ENCODE data around the gene VASP.
A peak's percentile ranks its signal among the peaks of the same experiment; 100 is the strongest.

Gene VASP
- 110 to 136 reads per million in 2 donors for total RNA-seq

DNA sequence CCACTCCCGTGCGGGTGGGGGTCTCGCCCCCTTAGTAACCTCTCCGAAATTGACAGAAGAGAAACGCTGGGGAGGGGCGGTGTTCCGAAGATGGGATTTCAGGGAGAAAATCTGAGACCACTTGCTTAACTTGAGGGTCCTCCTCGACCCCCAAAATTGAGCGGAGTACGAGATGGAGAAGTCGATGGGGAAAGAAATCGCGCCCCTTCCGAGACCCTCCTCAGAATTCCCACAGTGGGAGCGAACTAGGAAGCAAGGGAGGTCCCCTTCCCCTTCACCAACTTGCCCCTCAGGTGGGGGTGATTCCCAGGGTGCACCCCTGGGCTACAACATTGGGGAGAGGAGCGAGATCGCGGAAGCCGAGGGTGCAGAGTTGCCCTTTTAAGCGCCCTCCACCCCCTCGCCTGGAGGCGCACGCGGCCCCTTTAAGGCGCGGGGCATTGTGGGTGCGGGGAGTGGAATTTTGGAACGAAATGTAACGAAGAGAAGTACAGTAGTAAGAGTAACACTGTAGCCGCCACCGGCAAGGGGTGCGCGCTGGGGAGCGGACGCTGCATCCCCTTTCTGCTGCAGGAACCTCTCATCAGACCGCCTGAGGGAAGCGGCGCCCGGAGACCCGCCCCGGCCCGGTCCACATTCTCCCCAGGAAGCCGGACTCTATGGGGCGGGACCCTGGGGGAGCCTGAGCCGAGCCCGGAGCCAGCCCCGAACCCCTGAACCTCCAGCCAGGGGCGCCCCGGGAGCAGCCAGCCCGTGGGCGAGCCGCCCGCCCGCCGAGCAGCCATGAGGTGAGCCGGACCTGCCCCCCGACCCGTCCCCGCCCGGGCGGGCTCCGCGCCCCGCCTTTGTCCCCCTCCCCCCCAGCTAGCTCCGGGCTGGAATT is at the start of gene VASP:
TSS of gene VASP (plus strand) at position 491 of the 883 bp plus-strand sequence. CDS start at position 784, 293 bp downstream.
- peak; percentile 91 for DNase-seq

DNA sequence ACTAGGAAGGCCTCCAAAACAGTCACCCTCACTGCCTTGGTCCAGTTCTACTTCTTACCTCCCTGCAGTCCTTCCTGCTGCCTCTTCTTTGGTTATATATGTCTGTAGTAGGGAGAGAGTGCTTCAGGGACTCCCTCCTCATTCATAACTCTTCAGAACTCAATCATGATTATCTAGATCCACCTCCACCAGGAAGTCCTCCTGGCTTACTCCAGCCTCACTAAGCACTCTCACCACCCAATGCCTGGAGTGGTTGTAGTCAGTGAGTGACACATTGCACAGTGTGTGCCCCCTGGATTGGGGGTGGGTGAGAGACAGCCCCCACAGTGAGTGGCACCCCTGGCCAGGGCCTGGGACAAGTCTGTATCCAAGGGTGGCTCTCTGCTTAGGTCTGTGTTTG is 49.5 kb upstream of the VASP start:
- DNase-seq: no peak

DNA sequence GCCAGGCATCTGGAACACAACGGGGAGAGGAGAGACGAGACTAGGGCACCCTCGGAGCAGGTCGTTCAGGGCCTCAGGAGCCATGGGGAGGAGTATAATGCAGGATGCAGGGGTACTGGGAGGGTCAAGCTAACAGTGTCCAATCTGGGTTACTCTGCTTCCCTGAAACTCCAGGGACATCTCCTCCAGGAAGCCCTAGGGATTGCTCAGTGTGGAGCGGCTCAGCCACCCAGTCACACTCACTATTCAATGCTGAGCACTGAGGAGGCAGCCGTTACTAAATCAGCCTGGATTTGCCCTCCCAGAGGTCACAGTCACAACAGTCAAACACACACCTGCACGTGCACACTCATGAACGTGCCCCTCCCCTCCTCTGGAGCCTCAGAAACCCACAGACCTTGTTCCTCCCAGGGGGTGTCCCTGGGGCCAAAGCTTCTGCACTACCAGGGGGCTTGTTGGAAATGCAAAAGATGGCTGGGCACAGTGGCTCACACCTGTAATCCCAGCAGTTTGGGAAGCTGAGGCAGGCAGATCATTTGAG is 46.4 kb upstream of the VASP start:
- no peak for DNase-seq

DNA sequence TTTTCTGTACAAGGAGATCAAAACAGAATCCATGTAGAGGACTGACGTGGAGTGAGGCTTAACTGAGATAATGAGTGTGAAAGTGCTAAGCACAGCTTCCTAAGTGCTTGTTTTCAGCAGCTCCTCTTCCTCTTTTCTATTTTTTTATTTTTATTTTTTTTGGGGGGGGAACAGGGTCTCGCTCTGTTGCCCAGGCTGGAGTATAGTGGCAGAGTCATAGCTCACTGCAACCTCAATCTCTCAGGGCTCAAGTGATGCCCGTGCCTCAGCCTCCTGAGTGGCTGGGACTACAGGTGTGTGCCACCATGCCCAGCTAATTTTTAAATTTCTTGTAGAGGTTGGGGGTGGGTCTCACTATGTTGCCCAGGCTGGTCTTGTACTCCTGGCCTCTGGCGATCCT is 45.1 kb upstream of the VASP start:
- DNase-seq: no peak

DNA sequence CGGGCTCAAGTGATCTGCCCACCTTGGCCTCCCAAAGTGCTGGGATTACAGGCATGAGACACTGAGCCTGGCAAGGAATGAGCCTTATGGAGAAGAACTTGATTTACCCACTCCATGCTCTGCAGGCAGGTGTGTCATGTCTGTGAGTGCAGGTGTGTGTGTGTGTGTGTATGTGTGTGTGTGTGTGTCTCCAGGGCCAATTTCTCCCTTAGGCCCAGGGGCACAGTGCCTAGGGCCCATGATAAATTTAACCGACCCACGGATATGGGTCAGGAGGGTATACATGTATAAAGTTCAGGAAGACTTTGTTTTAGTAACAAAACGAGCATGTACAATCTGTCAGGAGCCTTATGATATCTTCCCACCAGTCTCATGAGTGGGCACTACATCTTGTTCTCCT is 44.0 kb upstream of the VASP start:
- no peak for DNase-seq

DNA sequence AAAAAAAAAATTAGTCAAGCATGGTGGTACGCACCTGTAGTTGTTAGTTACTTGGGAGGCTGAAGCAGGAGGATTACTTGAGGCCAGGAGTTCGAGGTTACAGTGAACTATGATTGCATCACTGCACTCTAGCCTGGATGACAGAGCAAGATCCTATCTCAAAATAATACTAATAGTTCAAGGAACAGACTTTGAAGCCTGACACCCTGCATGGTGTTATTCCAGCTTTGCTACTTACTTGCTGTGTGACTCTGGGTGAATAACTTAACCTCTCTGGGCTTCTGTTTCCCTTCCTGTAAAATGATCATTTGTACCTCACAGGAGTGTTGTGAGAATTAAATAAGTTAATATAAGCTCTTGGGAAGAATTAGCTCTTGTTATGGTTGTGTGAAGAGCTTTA is 43.0 kb upstream of the VASP start:
- DNase-seq: no peak

DNA sequence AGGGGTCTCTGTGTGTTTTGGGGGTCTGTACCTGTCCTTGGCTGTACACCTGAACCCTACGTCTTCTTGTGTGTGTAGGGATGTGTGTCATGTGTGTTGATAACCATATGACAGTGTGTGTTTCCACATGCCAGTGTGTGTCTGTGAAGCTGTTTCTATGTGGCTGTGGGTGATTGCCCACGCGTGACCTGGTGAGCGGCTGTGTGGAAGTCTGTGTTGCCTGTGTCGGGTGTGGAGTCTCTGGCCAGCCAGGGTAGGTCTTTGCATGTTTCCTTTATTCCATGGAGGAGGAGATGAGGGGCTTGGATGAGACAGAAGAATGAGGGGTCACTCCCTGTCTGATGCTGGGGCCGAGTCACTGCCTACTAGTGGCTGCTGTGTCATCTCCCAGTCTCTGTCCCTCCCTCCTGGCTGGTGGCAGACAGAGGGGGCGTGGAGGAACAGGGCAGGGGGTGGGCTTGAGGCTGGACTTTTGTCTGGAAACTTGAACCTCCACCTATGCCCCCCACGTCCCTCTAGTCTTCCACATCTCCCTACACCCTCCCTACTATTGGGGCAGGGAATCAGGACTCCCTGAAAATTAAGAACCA is 42.3 kb upstream of the VASP start:
- DNase-seq: no peak

DNA sequence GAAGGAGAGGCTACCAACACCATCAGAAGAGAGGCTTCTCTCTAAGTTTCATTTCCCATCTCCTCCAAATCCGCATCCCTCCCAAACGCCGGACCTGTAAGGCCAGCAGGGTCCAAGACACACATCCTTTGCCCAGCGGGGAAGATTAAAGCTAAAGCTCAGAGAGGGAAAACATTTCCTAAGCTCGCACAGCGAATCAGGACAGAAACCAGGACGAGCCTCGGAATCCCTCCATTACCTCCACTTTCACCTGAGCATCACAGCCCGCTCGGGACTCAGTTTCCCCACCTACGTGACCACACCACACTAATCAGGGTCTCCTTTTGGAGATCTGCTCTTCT is 40.2 kb upstream of the VASP start:
- no peak for DNase-seq

DNA sequence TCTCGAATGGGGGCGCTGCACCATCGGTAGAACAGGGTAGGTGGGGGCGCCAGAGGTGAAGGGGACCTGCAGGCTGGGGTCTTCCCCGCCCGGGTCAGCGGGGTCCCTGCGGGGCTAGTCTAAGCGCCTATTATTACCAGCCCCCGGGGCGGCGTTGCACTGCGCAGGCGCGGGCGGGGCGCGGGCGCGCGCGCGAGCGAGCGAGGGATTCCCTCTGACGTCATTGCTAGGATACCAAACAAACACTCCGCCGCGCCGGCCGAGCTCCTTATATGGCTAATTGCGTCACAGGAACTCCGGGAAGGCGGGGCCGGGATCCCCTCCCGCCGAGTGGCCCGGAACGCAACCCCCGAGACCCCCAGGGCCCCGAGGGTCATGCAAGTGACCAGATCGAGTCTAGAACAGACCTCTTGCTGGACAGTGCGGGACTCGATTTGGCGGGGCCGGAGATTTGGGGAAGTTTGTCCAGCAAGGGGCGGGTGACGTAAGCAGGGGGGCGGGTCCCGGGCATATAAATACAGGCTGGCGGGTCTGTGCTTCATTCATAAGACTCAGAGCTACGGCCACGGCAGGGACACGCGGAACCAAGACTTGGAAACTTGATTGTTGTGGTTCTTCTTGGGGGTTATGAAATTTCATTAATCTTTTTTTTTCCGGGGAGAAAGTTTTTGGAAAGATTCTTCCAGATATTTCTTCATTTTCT is 39.7 kb upstream of the VASP start, which contains the start of gene FOSB:
TSS of gene FOSB (plus strand) at position 541 of the 703 bp plus-strand sequence. CDS start 591 bp downstream, outside the sequence.
- peak; percentile 95 for DNase-seq

DNA sequence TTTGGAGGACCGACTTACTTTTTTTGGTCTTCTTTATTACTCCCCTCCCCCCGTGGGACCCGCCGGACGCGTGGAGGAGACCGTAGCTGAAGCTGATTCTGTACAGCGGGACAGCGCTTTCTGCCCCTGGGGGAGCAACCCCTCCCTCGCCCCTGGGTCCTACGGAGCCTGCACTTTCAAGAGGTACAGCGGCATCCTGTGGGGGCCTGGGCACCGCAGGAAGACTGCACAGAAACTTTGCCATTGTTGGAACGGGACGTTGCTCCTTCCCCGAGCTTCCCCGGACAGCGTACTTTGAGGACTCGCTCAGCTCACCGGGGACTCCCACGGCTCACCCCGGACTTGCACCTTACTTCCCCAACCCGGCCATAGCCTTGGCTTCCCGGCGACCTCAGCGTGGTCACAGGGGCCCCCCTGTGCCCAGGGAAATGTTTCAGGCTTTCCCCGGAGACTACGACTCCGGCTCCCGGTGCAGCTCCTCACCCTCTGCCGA is 39.1 kb upstream of the VASP start:
- DNase-seq: no peak

DNA sequence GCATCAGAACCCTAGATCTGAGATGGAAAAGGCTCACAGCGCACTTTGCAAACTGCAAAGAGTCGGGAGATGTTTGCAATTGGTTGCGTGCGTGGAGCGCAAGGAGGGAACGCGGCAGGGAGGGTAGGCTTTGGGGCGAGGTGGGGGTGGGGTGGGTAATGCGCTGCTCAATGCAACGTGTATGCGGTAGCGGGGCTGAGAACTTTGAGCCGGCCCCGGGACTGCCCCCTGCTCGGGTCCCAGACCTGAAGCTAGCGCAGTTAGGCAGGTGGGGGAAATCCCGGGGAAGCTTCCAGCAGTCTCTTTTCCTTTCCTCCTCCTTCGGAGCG is 38.5 kb upstream of the VASP start:
- peak; percentile 61 for DNase-seq

DNA sequence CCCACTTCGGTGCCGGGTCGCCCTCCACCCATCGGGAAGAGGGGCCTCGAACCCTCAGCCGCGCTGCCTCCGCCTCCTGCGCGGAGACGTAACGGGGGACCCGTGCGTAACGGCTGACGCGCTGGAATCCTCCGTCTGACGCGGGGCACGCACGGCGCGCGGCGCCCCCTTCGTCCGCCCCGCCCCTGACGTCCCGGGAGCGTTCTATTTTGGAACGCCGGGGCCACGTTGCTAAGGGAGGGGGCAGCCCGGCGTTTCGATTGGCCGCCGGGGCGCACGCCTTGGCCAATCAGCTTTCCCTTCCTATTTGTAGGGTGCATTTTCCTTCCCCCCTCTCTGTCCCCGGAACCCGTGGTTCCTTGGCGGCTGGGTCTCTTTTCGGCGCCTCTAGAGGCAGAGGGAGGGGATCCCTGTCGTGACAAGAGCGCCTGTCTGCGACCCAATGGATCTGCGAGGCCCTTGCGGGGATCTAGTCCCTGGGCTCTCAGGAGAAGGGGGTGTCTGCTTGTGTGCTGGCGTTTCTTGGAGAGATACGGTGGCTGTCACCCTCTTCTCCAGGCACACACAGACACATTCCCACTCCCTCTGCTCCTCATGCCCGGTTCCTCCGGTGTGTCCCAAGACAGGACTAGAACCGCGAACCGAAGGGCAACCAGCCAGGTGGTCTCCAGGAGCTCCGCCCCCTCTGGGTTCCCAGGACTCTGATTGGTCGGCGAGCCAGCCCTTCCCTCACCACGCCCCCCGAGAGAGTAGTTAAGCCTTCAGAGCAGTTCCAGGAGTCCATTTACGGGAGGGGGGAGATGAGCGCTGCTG is 37.9 kb upstream of the VASP start:
- DNase-seq: peak; percentile 75

DNA sequence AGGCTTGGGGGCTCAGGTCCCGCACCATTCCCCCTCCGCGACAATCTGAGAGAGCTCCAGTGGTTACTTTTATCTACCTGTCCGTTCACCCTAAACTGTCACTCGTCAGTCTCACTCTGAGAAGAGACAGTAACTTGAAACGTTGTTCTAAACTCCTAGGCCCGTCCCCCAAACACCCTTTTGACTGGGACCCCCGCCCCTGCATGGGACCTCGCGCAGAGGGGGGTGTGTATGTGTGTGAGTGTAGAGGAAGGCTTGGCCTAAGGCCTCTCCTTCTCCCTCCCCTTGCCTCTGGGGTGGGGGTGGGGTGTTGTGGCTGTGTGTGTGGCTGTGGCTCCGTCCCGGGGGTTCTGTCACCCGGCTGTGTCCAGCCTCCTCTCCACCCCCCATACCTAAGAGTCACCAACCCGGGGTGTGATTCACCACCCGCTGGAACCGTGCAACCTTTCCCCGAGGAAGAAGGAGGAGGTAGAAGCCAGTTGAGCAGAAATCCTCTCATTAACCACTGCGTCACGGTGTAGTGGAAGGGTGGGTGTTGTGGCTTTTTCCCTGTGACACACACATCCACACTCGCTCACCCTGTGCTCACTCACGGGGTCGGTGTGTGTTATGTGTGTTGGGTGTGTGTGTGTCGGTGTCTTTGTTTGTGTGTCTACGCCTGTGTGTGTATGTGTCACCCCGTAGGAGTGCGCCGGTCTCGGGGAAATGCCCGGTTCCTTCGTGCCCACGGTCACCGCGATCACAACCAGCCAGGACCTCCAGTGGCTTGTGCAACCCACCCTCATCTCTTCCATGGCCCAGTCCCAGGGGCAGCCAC is 37.1 kb upstream of the VASP start:
- DNase-seq: peak; percentile 48

DNA sequence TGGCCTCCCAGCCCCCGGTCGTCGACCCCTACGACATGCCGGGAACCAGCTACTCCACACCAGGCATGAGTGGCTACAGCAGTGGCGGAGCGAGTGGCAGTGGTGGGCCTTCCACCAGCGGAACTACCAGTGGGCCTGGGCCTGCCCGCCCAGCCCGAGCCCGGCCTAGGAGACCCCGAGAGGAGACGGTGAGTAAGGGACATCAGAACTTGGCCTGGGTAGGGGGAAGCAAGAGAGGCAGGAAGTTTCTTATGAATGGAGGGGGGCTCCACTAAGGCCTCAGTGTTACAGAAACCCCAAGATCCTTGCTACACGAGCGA is 36.6 kb upstream of the VASP start:
- no peak for DNase-seq

DNA sequence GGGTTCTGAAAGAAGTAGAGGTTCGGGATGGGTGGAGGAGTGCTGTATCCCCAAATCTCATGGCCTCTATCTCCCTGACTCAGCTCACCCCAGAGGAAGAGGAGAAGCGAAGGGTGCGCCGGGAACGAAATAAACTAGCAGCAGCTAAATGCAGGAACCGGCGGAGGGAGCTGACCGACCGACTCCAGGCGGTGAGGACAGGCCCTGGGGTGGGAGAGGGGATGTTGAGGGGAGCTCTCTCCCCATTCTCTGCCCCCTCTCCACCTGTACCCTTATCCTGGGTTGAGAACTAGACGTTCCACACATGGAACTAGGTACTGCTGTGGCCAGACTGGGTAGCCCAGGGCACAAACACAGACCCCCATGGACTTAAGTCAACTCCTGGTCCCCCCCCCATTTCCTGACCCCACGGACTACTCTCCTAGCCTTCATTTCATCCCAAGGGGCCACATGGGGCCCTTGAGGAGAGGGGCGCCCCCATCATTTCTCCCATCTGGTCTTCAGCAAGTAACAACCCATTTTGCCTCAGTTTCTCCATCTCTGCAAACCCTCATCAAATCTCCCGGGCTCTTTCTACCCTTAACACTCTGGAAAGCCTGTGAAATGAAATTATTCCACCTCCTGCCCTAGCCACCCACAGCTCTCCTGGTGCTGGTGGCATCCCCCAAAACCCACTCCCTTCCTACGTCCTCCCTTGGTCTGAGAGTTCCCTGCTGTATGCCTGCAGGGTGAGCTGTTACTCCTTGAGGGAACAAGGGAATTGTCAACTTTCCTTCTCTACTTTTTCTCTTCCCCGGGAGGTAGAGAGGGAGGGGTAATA is 36.0 kb upstream of the VASP start:
- DNase-seq: no peak

DNA sequence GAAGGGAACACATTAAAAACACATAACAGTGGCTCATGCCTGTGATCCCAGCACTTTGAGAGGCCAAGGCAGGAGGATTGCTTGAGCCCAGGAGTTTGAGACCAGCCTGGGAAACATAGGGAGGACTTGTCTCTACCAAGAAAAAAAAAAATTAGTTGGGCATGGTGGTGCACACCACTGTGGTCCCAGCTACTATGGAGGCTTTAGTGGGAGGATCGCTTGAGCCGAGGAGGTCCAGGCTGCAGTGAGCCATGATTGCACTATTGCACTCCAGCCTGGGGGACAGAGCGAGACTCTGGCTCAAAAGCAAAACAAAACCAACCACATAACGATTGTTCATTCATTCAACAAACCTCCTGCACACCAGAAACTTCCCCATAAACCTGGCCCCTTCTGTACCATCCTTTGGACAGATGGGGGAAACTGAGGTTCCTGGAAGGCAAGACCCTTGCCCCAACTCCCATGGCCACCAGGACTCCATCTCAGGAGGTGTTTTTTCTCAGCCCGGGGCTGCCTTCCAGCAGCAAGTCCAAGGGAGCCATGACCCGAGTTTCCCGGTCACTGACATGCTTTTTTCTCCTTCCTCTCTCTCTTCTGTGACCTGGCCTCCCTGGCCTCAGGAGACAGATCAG is 35.2 kb upstream of the VASP start:
- no peak for DNase-seq

DNA sequence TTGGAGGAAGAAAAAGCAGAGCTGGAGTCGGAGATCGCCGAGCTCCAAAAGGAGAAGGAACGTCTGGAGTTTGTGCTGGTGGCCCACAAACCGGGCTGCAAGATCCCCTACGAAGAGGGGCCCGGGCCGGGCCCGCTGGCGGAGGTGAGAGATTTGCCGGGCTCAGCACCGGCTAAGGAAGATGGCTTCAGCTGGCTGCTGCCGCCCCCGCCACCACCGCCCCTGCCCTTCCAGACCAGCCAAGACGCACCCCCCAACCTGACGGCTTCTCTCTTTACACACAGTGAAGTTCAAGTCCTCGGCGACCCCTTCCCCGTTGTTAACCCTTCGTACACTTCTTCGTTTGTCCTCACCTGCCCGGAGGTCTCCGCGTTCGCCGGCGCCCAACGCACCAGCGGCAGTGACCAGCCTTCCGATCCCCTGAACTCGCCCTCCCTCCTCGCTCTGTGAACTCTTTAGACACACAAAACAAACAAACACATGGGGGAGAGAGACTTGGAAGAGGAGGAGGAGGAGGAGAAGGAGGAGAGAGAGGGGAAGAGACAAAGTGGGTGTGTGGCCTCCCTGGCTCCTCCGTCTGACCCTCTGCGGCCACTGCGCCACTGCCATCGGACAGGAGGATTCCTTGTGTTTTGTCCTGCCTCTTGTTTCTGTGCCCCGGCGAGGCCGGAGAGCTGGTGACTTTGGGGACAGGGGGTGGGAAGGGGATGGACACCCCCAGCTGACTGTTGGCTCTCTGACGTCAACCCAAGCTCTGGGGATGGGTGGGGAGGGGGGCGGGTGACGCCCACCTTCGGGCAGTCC is 34.5 kb upstream of the VASP start:
- peak; percentile 53 for DNase-seq

DNA sequence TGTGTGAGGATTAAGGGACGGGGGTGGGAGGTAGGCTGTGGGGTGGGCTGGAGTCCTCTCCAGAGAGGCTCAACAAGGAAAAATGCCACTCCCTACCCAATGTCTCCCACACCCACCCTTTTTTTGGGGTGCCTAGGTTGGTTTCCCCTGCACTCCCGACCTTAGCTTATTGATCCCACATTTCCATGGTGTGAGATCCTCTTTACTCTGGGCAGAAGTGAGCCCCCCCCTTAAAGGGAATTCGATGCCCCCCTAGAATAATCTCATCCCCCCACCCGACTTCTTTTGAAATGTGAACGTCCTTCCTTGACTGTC is 34.0 kb upstream of the VASP start:
- DNase-seq: no peak

All from T-helper 9 cell (primary cell).